Activated CD8-positive, alpha-beta memory T cell treated with anti-CD3 and anti-CD28 coated beads, Interleukin-2, amount 10 ng/mL, durations not matched to agents 7 days and 5 days (primary cell): Measurements from ENCODE around the gene CISD1. TPM values are rescaled to one million over a fixed set of nuclear protein-coding genes. Genes with fewer than 3 reads are reported as not detected.

Source experiments
- ATAC-seq: fragments of 150-1000 bp; cut with Tn5 transposase; one replicate; pipeline ENCODE4 v1.10.0; 2021; ENCODE audit warnings: moderate library complexity
- CTCF ChIA-PET: fragments of 350-600 bp; sonication (Branson Sonifier 250); formaldehyde crosslinking; loops from one replicate; lab custom pipeline; 2021; ENCODE audit warnings: antibody characterized with exemption; lab: Charles Lee
- DNase-seq: peaks from one replicate; pipeline ENCODE4 v3.0.0-alpha.2; 2020
- H3K27ac Mint-ChIP-seq: one replicate; pipeline ENCODE4 v1.8.0; 2021; ENCODE audit warnings: mild to moderate bottlenecking, mixed read lengths
- H3K27me3 Mint-ChIP-seq: one replicate; pipeline ENCODE4 v1.8.0; 2021; ENCODE audit warnings: mixed read lengths
- H3K36me3 Mint-ChIP-seq: one replicate; pipeline ENCODE4 v1.8.0; 2021; ENCODE audit warnings: mild to moderate bottlenecking, mixed read lengths
- H3K4me1 Mint-ChIP-seq: one replicate; pipeline ENCODE4 v1.8.0; 2021; ENCODE audit warnings: mixed read lengths
- H3K4me3 Mint-ChIP-seq: one replicate; pipeline ENCODE4 v1.8.0; 2021; ENCODE audit warnings: mild to moderate bottlenecking, moderate library complexity, mixed read lengths
- H3K9me3 Mint-ChIP-seq: one replicate; pipeline ENCODE4 v1.8.0; 2022; ENCODE audit warnings: low read depth, mixed read lengths
- total RNA-seq, 2 experiments: library from RNA; stranded (reverse); gene quantifications; one replicate each; pipeline ENCODE4 v1.2.3, GENCODE V29; 2021

Gene CISD1
- total RNA-seq, 2 experiments from 2014 or later: 32.2 to 39.4 TPM

DNA sequence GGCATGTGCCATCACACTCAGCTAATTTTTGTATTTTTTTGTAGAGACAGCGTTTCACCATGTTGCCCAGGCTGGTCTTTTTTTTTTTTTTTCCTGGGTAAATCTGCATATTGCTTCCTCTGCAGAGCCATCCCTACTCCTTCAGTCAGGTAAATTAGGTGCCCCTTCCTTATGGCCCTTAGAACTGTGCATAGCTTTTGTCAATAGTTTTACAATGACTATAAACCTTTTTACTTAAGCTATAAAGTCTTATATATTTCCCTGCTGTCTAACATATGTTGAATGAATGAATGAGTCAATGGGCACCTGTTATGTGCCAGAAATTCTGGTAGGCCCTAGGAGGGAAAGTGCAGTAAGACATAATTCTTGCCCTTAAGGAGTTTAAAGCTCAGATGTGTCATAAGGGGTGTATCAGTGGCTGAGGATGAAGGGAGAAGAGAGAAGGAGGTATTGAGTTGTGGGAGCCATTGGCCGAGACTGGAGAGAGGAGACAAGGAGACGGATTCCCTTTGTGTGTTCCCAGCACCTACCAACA lies 35.2 kb downstream of the CISD1 start:
- H3K27ac Mint-ChIP-seq: no peak overlapping the region
- CTCF ChIA-PET: interaction anchor here (0.5 to 2.0 kb wide), 3 partner anchors 8 to 1562 kb away, joined by 3 to 4 read pairs (median 3); no protein-coding TSS in a partner anchor

DNA sequence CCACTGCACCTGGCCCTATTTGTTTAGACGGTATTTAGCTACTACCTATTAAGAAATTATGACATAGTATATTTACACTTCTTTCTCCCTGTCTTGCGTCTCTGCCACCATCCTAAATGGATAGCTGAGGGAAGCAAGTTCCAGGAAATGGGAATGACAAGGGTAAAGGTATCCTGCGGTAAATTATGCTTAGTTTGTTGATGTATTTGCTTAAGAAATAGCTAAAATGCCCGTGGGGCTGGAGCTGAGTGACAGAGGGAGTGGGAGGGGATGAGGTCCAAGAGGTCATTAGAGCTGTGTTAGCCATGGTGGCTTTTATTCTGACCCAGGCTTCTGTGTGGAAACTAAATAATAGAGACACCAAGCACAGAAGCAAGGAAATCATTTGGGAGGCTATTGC lies 36.9 kb downstream of the CISD1 start:
- Mint-ChIP-seq H3K4me3 (no peak overlapping the region), H3K36me3 (no peaks in the 10 kb centered on the region), H3K27me3 (peaks cover 30% of the 10 kb centered on the region), H3K4me1 (no peaks in the 10 kb centered on the region), H3K9me3 (no peaks in the 10 kb centered on the region), H3K27ac (no peak overlapping the region)
- DNase-seq: no peak
- ATAC-seq: no peak
- CTCF ChIA-PET: no interaction called here

More for the DNA sequence above, 35.2 kb downstream of the CISD1 start:
- no peaks in the 10 kb centered on the region for H3K36me3 Mint-ChIP-seq
- ATAC-seq (no peak), DNase-seq (no peak)
- H3K27me3 Mint-ChIP-seq: peaks cover 29% of the 10 kb centered on the region
- no peaks in the 10 kb centered on the region for H3K4me1 Mint-ChIP-seq
- H3K9me3 Mint-ChIP-seq: no peaks in the 10 kb centered on the region
- H3K4me3 Mint-ChIP-seq: no peak overlapping the region

GRCh38 chr10:58307676-58308075 lies 38.7 kb downstream of the CISD1 start:
- Mint-ChIP-seq H3K4me1 (no peaks in the 10 kb centered on the region), H3K36me3 (no peaks in the 10 kb centered on the region), H3K4me3 (no peak overlapping the region), H3K9me3 (no peaks in the 10 kb centered on the region), H3K27me3 (peaks cover 16% of the 10 kb centered on the region), H3K27ac (no peak overlapping the region)
- CTCF ChIA-PET: no interaction called here
- ATAC-seq: no peak
- DNase-seq: no peak

DNA sequence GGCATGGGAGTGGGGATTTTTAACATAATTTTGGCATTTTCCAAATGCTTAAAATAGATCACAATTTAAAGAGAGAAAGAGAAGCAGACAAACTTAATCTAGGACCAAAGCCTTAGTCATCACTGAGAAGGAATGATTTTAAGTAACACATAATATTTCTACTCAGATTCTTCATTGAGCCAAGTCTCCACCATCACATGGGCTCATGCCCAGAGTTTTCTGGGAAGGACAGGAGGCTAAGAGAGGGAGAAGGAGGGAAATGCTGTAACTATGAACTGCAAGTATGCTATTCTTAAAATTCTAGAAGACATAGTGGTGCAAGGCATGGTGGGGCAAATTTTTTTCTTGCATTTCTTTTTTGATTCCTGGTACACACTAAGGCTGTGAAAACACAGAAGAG lies 42.1 kb downstream of the CISD1 start:
- CTCF ChIA-PET: no interaction called here

DNA sequence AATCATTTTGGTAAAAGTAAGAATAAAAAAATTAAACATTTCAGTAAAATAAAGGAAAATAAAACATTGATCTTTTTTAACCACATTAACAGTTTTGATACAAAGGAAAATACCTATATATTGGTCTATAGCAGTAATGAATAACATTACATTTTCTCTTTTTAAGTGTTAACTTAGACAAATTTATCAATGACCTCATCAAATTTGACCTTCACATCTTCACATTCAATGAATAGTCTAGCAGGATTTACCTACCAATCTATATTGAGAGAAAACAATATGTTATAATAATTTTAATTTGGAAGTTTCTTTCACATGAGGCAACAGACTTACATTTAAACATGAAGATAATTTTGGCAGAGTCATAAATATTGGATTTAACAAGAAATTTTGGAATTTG lies 47.9 kb downstream of the CISD1 start:
- Mint-ChIP-seq H3K4me3 (no peak overlapping the region), H3K4me1 (no peaks in the 10 kb centered on the region), H3K36me3 (no peaks in the 10 kb centered on the region), H3K27ac (no peak overlapping the region), H3K27me3 (peaks cover 9% of the 10 kb centered on the region), H3K9me3 (no peaks in the 10 kb centered on the region)
- DNase-seq (no peak), ATAC-seq (no peak)
- CTCF ChIA-PET: no interaction called here

More for the DNA sequence above, 42.1 kb downstream of the CISD1 start:
- Mint-ChIP-seq H3K27me3 (peaks cover 7% of the 10 kb centered on the region), H3K27ac (no peak overlapping the region), H3K4me3 (no peak overlapping the region), H3K36me3 (no peaks in the 10 kb centered on the region), H3K9me3 (no peaks in the 10 kb centered on the region), H3K4me1 (no peaks in the 10 kb centered on the region)
- DNase-seq (no peak), ATAC-seq (no peak)

- H3K9me3 Mint-ChIP-seq: no peaks in the 10 kb centered on the region
- peaks cover 9% of the 10 kb centered on the region for H3K27me3 Mint-ChIP-seq
- CTCF ChIA-PET: no interaction called here
- H3K4me3 Mint-ChIP-seq: no peak overlapping the region
- ATAC-seq (no peak), DNase-seq (no peak)
- H3K27ac Mint-ChIP-seq: no peak overlapping the region
- no peaks in the 10 kb centered on the region for H3K36me3 Mint-ChIP-seq
- peaks cover 10% of the 10 kb centered on the region for H3K4me1 Mint-ChIP-seq
Measured at GRCh38 chr10:58318346-58318745, 49.4 kb downstream of the CISD1 start.

- H3K9me3 Mint-ChIP-seq: no peaks in the 10 kb centered on the region
- H3K4me3 Mint-ChIP-seq: no peak overlapping the region
- peaks cover 9% of the 10 kb centered on the region for H3K27me3 Mint-ChIP-seq
- peaks cover 10% of the 10 kb centered on the region for H3K4me1 Mint-ChIP-seq
- no peak overlapping the region for H3K27ac Mint-ChIP-seq
- no peak for DNase-seq
- H3K36me3 Mint-ChIP-seq: no peaks in the 10 kb centered on the region
- no peak for ATAC-seq
- CTCF ChIA-PET: no interaction called here
Measured at GRCh38 chr10:58319599-58319998, 50.6 kb downstream of the CISD1 start.

- H3K27me3 Mint-ChIP-seq: peaks cover 9% of the 10 kb centered on the region
- DNase-seq (no peak), ATAC-seq (no peak)
- CTCF ChIA-PET: no interaction called here
- H3K9me3 Mint-ChIP-seq: no peaks in the 10 kb centered on the region
- peaks cover 10% of the 10 kb centered on the region for H3K4me1 Mint-ChIP-seq
- H3K27ac Mint-ChIP-seq: no peak overlapping the region
- H3K36me3 Mint-ChIP-seq: no peaks in the 10 kb centered on the region
- no peak overlapping the region for H3K4me3 Mint-ChIP-seq
Measured at GRCh38 chr10:58320351-58321049, 51.5 kb downstream of the CISD1 start.

GRCh38 chr10:58322072-58322834 lies 53.3 kb downstream of the CISD1 start:
- no peak for ATAC-seq
- H3K27me3 Mint-ChIP-seq: peaks cover 6% of the 10 kb centered on the region
- no peak overlapping the region for H3K4me3 Mint-ChIP-seq
- CTCF ChIA-PET: no interaction called here
- H3K27ac Mint-ChIP-seq: no peak overlapping the region
- H3K36me3 Mint-ChIP-seq: no peaks in the 10 kb centered on the region
- peaks cover 10% of the 10 kb centered on the region for H3K4me1 Mint-ChIP-seq
- DNase-seq: no peak
- no peaks in the 10 kb centered on the region for H3K9me3 Mint-ChIP-seq

DNA sequence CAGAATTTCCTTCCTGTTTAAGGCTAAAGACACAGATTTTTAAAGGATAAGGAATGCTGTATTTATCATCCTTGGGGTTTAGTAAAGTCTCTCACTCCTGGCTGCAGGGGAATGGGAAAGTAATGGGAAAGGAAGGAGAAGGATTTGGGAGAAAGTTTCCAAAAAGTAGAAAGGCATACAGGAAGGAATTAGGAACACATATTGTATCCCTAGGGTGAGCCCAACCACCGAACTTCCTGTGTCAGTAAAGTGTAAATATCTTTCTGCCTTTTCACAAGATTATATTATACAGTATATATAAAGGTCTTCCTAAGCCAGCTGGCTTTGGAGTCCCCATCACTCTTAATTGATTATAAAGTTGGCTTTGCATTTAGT lies 53.9 kb downstream of the CISD1 start:
- ATAC-seq (no peak), DNase-seq (no peak)
- no peak overlapping the region for H3K27ac Mint-ChIP-seq
- no peaks in the 10 kb centered on the region for H3K36me3 Mint-ChIP-seq
- no peak overlapping the region for H3K4me3 Mint-ChIP-seq
- peaks cover 10% of the 10 kb centered on the region for H3K4me1 Mint-ChIP-seq
- peaks cover 6% of the 10 kb centered on the region for H3K27me3 Mint-ChIP-seq
- CTCF ChIA-PET: no interaction called here
- H3K9me3 Mint-ChIP-seq: no peaks in the 10 kb centered on the region

GRCh38 chr10:58326967-58327381 lies 58.0 kb downstream of the CISD1 start:
- Mint-ChIP-seq H3K4me3 (no peak overlapping the region), H3K4me1 (peaks cover 10% of the 10 kb centered on the region), H3K9me3 (no peaks in the 10 kb centered on the region), H3K27me3 (peaks cover 7% of the 10 kb centered on the region), H3K36me3 (no peaks in the 10 kb centered on the region), H3K27ac (no peak overlapping the region)
- ATAC-seq (no peak), DNase-seq (no peak)
- CTCF ChIA-PET: no interaction called here

- H3K27me3 Mint-ChIP-seq: peaks cover 15% of the 10 kb centered on the region
- ATAC-seq: no peak
- no peaks in the 10 kb centered on the region for H3K9me3 Mint-ChIP-seq
- no peak overlapping the region for H3K27ac Mint-ChIP-seq
- H3K4me3 Mint-ChIP-seq: no peak overlapping the region
- H3K36me3 Mint-ChIP-seq: no peaks in the 10 kb centered on the region
- H3K4me1 Mint-ChIP-seq: peaks cover under 1% of the 10 kb centered on the region
- CTCF ChIA-PET: no interaction called here
- no peak for DNase-seq
Measured at GRCh38 chr10:58328233-58328632, 59.3 kb downstream of the CISD1 start.

DNA sequence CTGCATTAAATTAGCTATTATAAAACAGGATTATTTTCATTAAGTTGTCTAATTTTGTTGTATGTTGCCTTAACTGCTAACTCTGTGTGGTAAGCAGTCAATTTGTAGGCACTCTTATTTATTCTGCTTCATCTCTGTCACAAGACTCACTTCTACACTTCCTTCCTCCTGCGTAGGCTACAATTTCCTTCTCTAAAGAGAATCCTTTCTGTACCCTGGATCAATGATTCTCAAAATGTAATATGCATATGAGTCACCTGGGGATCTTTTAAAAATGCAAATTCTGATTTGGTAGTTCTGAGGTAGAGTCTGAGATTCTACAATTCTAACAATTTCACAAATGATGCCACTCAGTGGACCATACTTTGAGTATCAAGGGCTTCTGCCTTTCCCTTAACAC lies 61.5 kb downstream of the CISD1 start:
- CTCF ChIA-PET: no interaction called here
- ATAC-seq (no peak), DNase-seq (no peak)
- H3K27ac Mint-ChIP-seq: no peak overlapping the region
- H3K9me3 Mint-ChIP-seq: no peaks in the 10 kb centered on the region
- no peak overlapping the region for H3K4me3 Mint-ChIP-seq
- H3K36me3 Mint-ChIP-seq: no peaks in the 10 kb centered on the region
- H3K4me1 Mint-ChIP-seq: peaks cover 6% of the 10 kb centered on the region
- peaks cover 15% of the 10 kb centered on the region for H3K27me3 Mint-ChIP-seq

- ATAC-seq (no peak), DNase-seq (no peak)
- Mint-ChIP-seq H3K9me3 (no peaks in the 10 kb centered on the region), H3K27ac (no peak overlapping the region), H3K4me3 (no peak overlapping the region), H3K27me3 (peaks cover 15% of the 10 kb centered on the region), H3K4me1 (peaks cover 17% of the 10 kb centered on the region), H3K36me3 (peaks cover 5% of the 10 kb centered on the region)
- CTCF ChIA-PET: interaction anchor here (0.7 kb wide), 1 partner anchor 54 kb away, joined by 3 read pairs; the partner anchor contains the start of gene TFAM
Measured at GRCh38 chr10:58331646-58332045, 62.7 kb downstream of the CISD1 start.
